H1 (cell line): ENCODE results near the gene KAT5. TPM values are rescaled to one million over a fixed set of nuclear protein-coding genes. Genes with fewer than 3 reads are reported as not detected.

Experiments used
- CTCF ChIA-PET: fragments of 300-600 bp; sonication (Branson Sonifier 250); formaldehyde crosslinking; loops from one replicate; lab custom pipeline; 2021; ENCODE audit not compliant: partially characterized antibody; lab: Charles Lee
- POLR2A ChIA-PET: fragments of 300-600 bp; sonication (Branson Sonifier 250); formaldehyde crosslinking; loops from one replicate; lab custom pipeline; 2021; ENCODE audit warnings: inconsistent platforms; ENCODE audit not compliant: partially characterized antibody; lab: Charles Lee
- DNase-seq, 2 experiments: peaks; one replicate each; pipeline versions ENCODE4 v3.0.0 to v3.0.0-alpha.2; 2010 to 2022; ENCODE audit warnings: low spot score in 2 of 2, low read depth in 1 of 2, mixed read lengths in 1 of 2
- FAIRE-seq: peaks from 2 replicates; lab custom pipeline; 2011; peaks lifted over from hg19 to GRCh38; lab: Jason Lieb, UNC
- H2AFZ ChIP-seq: 2 replicates; pipeline ENCODE4 v1.8.1; 2012; ENCODE audit warnings: low read length, inconsistent platforms
- H2AK5ac ChIP-seq: 2 replicates; pipeline ENCODE4 v1.6.1; 2013; ENCODE audit warnings: low read depth, low read length
- H2BK120ac ChIP-seq: replicated peaks from 2 replicates; pipeline ENCODE3; 2013; ENCODE audit warnings: low read depth, low read length, inconsistent platforms
- H2BK12ac ChIP-seq: 2 replicates; pipeline ENCODE4 v1.6.1; 2013; ENCODE audit warnings: low read depth, low read length
- H2BK15ac ChIP-seq: 2 replicates; pipeline ENCODE4 v1.6.1; 2013; ENCODE audit warnings: low read length
- H2BK20ac ChIP-seq: 2 replicates; pipeline ENCODE4 v1.6.1; 2013; ENCODE audit warnings: low read length
- H2BK5ac ChIP-seq: 2 replicates; pipeline ENCODE4 v1.6.1; 2013; ENCODE audit warnings: low read depth, low read length
- H3K14ac ChIP-seq: 2 replicates; pipeline ENCODE4 v1.6.1; 2013; ENCODE audit warnings: inconsistent platforms; ENCODE audit not compliant: insufficient read length
- H3K18ac ChIP-seq: 2 replicates; pipeline ENCODE4 v1.6.1; 2013; ENCODE audit warnings: low read length; ENCODE audit errors: extremely low read depth
- H3K23ac ChIP-seq: 2 replicates; pipeline ENCODE4 v1.6.1; 2013; ENCODE audit warnings: inconsistent platforms; ENCODE audit not compliant: insufficient read length
- H3K23me2 ChIP-seq: 2 replicates; pipeline ENCODE4 v1.6.1; 2013; ENCODE audit warnings: low read depth, low read length
- H3K27ac ChIP-seq: 2 replicates; pipeline ENCODE4 v1.6.1; 2011; ENCODE audit warnings: low read depth, low read length, inconsistent platforms
- H3K27me3 ChIP-seq, 4 experiments: replicated peaks in 1 of 4; 1 replicate in 1 of 4; 2 replicates in 3 of 4; pipeline versions ENCODE4 v1.6.1 to v1.8.1; 2011 to 2013; ENCODE audit warnings: low read length in 3 of 4, mild to moderate bottlenecking in 3 of 4, inconsistent platforms in 2 of 4, mixed read lengths in 2 of 4, moderate library complexity in 1 of 4; ENCODE audit not compliant: control insufficient read depth in 3 of 4, insufficient read depth in 3 of 4; ENCODE audit errors: extremely low read depth in 1 of 4
- H3K36me3 ChIP-seq, 4 experiments: 2 replicates each; pipeline versions ENCODE4 v1.6.1 to v1.8.1; 2011 to 2013; ENCODE audit warnings: mild to moderate bottlenecking in 4 of 4, low read length in 3 of 4, moderate library complexity in 2 of 4, control low read depth in 1 of 4, inconsistent platforms in 1 of 4; ENCODE audit not compliant: insufficient read depth in 4 of 4, control insufficient read depth in 2 of 4
- H3K4ac ChIP-seq: replicated peaks from 2 replicates; pipeline ENCODE3; 2013; ENCODE audit warnings: low read length, low read depth, mixed read lengths, inconsistent platforms; ENCODE audit not compliant: insufficient read length
- H3K4me1 ChIP-seq, 4 experiments: replicated peaks in 1 of 4; 1 replicate in 1 of 4; 2 replicates in 3 of 4; pipeline versions ENCODE4 v1.6.1 to v1.8.1; 2011 to 2013; ENCODE audit warnings: low read length in 3 of 4, inconsistent platforms in 2 of 4, mixed read lengths in 1 of 4; ENCODE audit not compliant: insufficient read depth in 4 of 4, control insufficient read depth in 3 of 4
- H3K4me2 ChIP-seq, 2 experiments: 2 replicates each; pipeline versions ENCODE4 v1.6.1 to v1.8.1; 2011 to 2013; ENCODE audit warnings: low read depth in 2 of 2, low read length in 2 of 2, control low read depth in 1 of 2, inconsistent platforms in 1 of 2, mild to moderate bottlenecking in 1 of 2; ENCODE audit not compliant: insufficient read depth in 1 of 2
- H3K4me3 ChIP-seq, 4 experiments: fragments of 200-600, 300-600 bp in 1 of 4; sonication (generic), shearing (Covaris generic), sonication (Bioruptor Twin) in 1 of 4; 2 replicates each; pipeline versions ENCODE4 v1.5.1 to v1.8.1; 2011 to 2016; ENCODE audit warnings: low read length in 4 of 4, low read depth in 3 of 4, control low read depth in 2 of 4, inconsistent platforms in 2 of 4, mild to moderate bottlenecking in 2 of 4, mixed read lengths in 1 of 4, moderate library complexity in 1 of 4; ENCODE audit not compliant: insufficient read depth in 2 of 4; ENCODE audit errors: extremely low read depth in 1 of 4
- H3K56ac ChIP-seq: replicated peaks from 2 replicates; pipeline ENCODE3; 2013; ENCODE audit warnings: low read depth, mild to moderate bottlenecking, mixed read lengths, low read length, inconsistent platforms; ENCODE audit not compliant: insufficient read length
- H3K79me1 ChIP-seq: 2 replicates; pipeline ENCODE4 v1.6.1; 2013; ENCODE audit warnings: low read depth, low read length, control low read depth
- H3K79me2 ChIP-seq, 2 experiments: 2 replicates each; pipeline versions ENCODE4 v1.6.1 to v1.8.1; 2012 to 2013; ENCODE audit warnings: low read length in 2 of 2, mild to moderate bottlenecking in 2 of 2, inconsistent platforms in 1 of 2; ENCODE audit not compliant: insufficient read depth in 2 of 2, control insufficient read depth in 1 of 2
- H3K9ac ChIP-seq, 4 experiments: replicated peaks in 1 of 4; 1 replicate in 1 of 4; 2 replicates in 3 of 4; pipeline versions ENCODE4 v1.6.1 to v1.8.1; 2011 to 2013; ENCODE audit warnings: low read depth in 3 of 4, low read length in 3 of 4, control low read depth in 2 of 4, mild to moderate bottlenecking in 2 of 4, moderate library complexity in 2 of 4, inconsistent platforms in 1 of 4; ENCODE audit errors: extremely low read depth in 1 of 4
- H3K9me3 ChIP-seq, 2 experiments: 2 replicates each; pipeline versions ENCODE4 v1.6.1 to v1.8.1; 2012 to 2013; ENCODE audit warnings: mild to moderate bottlenecking in 2 of 2, moderate library complexity in 2 of 2, control low read depth in 1 of 2, inconsistent platforms in 1 of 2, low read depth in 1 of 2, low read length in 1 of 2, mixed read lengths in 1 of 2; ENCODE audit not compliant: insufficient read depth in 2 of 2
- H4K20me1 ChIP-seq, 2 experiments: replicated peaks in 1 of 2; 2 replicates each; pipeline versions ENCODE3 to v1.8.1; 2011 to 2013; ENCODE audit warnings: inconsistent platforms in 2 of 2, low read length in 2 of 2, mild to moderate bottlenecking in 1 of 2; ENCODE audit not compliant: insufficient read depth in 2 of 2, control insufficient read depth in 1 of 2
- H4K5ac ChIP-seq: 2 replicates; pipeline ENCODE4 v1.6.1; 2013; ENCODE audit warnings: low read length, low read depth, mixed read lengths, inconsistent platforms; ENCODE audit not compliant: insufficient read length
- H4K8ac ChIP-seq: 2 replicates; pipeline ENCODE4 v1.8.0; 2013; ENCODE audit warnings: mild to moderate bottlenecking, moderate library complexity, low read length, inconsistent platforms; ENCODE audit not compliant: insufficient read depth; ENCODE audit errors: extremely low read depth
- H4K91ac ChIP-seq: replicated peaks from 2 replicates; pipeline ENCODE3; 2013; ENCODE audit warnings: low read length, mixed read lengths, inconsistent platforms; ENCODE audit not compliant: insufficient read length
- CHD2 ChIP-seq: IDR thresholded peaks from 2 replicates; pipeline ENCODE4 v1.6.1; 2012; ENCODE audit warnings: low read length, improper control_type of control experiment
- CREB1 ChIP-seq: IDR thresholded peaks from 2 replicates; pipeline ENCODE4 v1.6.1; 2012; ENCODE audit warnings: inconsistent platforms
- NRF1 ChIP-seq: IDR thresholded peaks from 2 replicates; pipeline ENCODE4 v1.6.1; 2011; ENCODE audit warnings: mild to moderate bottlenecking, low read depth, low read length, improper control_type of control experiment
- RBBP5 ChIP-seq: IDR thresholded peaks from 2 replicates; pipeline ENCODE4 v1.7.1; 2012; ENCODE audit warnings: low read depth, mild to moderate bottlenecking, inconsistent platforms, low read length, moderate library complexity, borderline replicate concordance
- WGBS, 2 experiments: shearing (Covaris generic) in 1 of 2; methylation state at CpG; one replicate each; pipeline versions ENCODE4 v1.1.6 to v1.1.7; 2013 to 2015; ENCODE audit warnings: low lambda C conversion rate in 2 of 2, mixed read lengths in 2 of 2, inconsistent platforms in 1 of 2, low coverage in 1 of 2, missing lambda C conversion rate in 1 of 2; ENCODE audit not compliant: insufficient replicate concordance in 2 of 2, insufficient coverage in 1 of 2, insufficient read length in 1 of 2; ENCODE audit errors: extremely low coverage in 1 of 2, missing lambda C conversion rate in 1 of 2; 5-methylcytosine and 5-hydroxymethylcytosine counted together
- polyA plus RNA-seq, 7 experiments: library from polyadenylated mRNA; depleted of rRNA in 3 of 7; stranded (reverse) in 5 of 7; unstranded in 2 of 7; fragments of >200 nt in 5 of 7; fragments of 200-250 nt in 2 of 7; gene quantifications; 1 replicate in 5 of 7; 2 replicates in 1 of 7; 4 replicates in 1 of 7; pipeline versions ENCODE4 v1.2.1 to v1.2.3, GENCODE V29; 2011 to 2013; ENCODE audit warnings: missing spikeins in 2 of 7, mixed read lengths in 2 of 7
- total RNA-seq: library from RNA; stranded (reverse); fragmentation: NEBNext Ultra II Directional; extraction: Animal tissue kit (Norgen Biotek cat#: 25700); gene quantifications from 2 replicates; pipeline ENCODE4 v1.2.1, GENCODE V29; 2021

KAT5 gene
- total and polyA plus RNA-seq, 2 of the 8 experiments (the other 6 are each of a cell fraction or from before 2014, with no cell fraction given): 26.7 to 37.4 TPM

DNA sequence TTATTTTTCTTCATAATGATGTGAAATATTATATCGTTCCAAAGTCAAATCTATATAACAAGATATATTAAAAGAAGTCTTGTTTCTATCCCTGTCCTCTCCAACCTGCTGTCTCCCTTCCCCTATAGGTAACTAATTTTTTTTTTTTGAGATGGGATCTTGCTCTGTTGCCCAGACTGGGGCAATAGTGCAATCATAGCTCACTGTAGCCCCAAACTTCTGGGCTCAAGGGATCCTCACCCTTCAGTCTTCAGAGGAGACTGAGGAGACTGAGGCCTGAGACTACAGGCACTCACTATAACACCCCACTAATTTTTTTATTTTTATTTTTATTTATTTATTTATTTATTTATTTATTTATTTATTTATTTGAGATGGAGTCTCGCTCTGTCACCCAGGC lies 39.1 kb upstream of the KAT5 start:
- no peaks in the 10 kb centered on the region for H3K79me2 ChIP-seq
- no peaks in the 10 kb centered on the region for H3K4me1 ChIP-seq
- H2BK20ac ChIP-seq: no peak overlapping the region
- DNase-seq: no peak
- TF ChIP-seq CREB1 (no peak), CHD2 (no peak), RBBP5 (no peak), NRF1 (no peak)
- TF ChIP-seq, all 59 proteins: peak for 0
- no peak overlapping the region for H2AFZ ChIP-seq
- no peaks in the 10 kb centered on the region for H3K79me1 ChIP-seq
- H3K23ac ChIP-seq: no peak overlapping the region
- no peak overlapping the region for H2BK120ac ChIP-seq
- H3K14ac ChIP-seq: no peak overlapping the region
- no peak overlapping the region for H4K91ac ChIP-seq
- H2BK15ac ChIP-seq: no peak overlapping the region
- no peaks in the 10 kb centered on the region for H3K27me3 ChIP-seq
- H2AK5ac ChIP-seq: no peak overlapping the region
- ChIA-PET CTCF (interaction anchor here (0.6 to 1.9 kb wide), 2 partner anchors 46 to 66 kb away, joined by 3 to 5 read pairs; no protein-coding TSS in a partner anchor), POLR2A (no interaction called here)
- H3K27ac ChIP-seq: no peak overlapping the region
- H3K4ac ChIP-seq: no peak overlapping the region
- H3K36me3 ChIP-seq: no peaks in the 10 kb centered on the region
- H3K18ac ChIP-seq: no peak overlapping the region
- H3K56ac ChIP-seq: no peak overlapping the region
- H3K23me2 ChIP-seq: no peaks in the 10 kb centered on the region
- H3K9ac ChIP-seq: no peak overlapping the region
- H4K5ac ChIP-seq: no peak overlapping the region
- no peak overlapping the region for H3K4me2 ChIP-seq
- H4K20me1 ChIP-seq: no peaks in the 10 kb centered on the region
- WGBS, 2 experiments: 85% methylated on average over 2 of the region's 2 CpGs; no CpG with 5 or more reads in 1 of the 2 experiments
- FAIRE-seq: no peak
- H2BK12ac ChIP-seq: no peak overlapping the region
- H3K4me3 ChIP-seq: no peak overlapping the region
- no peak overlapping the region for H2BK5ac ChIP-seq
- no peak overlapping the region for H4K8ac ChIP-seq
- H3K9me3 ChIP-seq: no peaks in the 10 kb centered on the region
